Activated naive CD4-positive, alpha-beta T cell treated with anti-CD3 and anti-CD28 coated beads, Interleukin-2, amount 50 U/mL, for 24 hours (primary cell): ENCODE results near the gene GPR35.

Experiments
- H3K27ac Mint-ChIP-seq: one replicate; pipeline ENCODE4 v1.8.0; 2021; ENCODE audit warnings: mild to moderate bottlenecking, mixed read lengths
- H3K27me3 Mint-ChIP-seq: one replicate; pipeline ENCODE4 v1.8.0; 2021; ENCODE audit warnings: mixed read lengths
- H3K36me3 Mint-ChIP-seq: one replicate; pipeline ENCODE4 v1.8.0; 2021; ENCODE audit warnings: mixed read lengths
- H3K4me1 Mint-ChIP-seq: one replicate; pipeline ENCODE4 v1.8.0; 2021; ENCODE audit warnings: mixed read lengths
- H3K4me3 Mint-ChIP-seq: one replicate; pipeline ENCODE4 v1.8.0; 2021; ENCODE audit warnings: mild to moderate bottlenecking, mixed read lengths
- H3K9me3 Mint-ChIP-seq: one replicate; pipeline ENCODE4 v1.8.0; 2021; ENCODE audit warnings: mixed read lengths

Gene GPR35

GRCh38 chr2:240596080-240596460 lies 29.2 kb upstream of the GPR35 start:
- no peak overlapping the region for H3K27ac Mint-ChIP-seq
- no peaks in the 10 kb centered on the region for H3K36me3 Mint-ChIP-seq
- H3K27me3 Mint-ChIP-seq, result no peaks in the 10 kb centered on the region
- H3K4me1 Mint-ChIP-seq, result no peaks in the 10 kb centered on the region
- H3K4me3 Mint-ChIP-seq, result no peak overlapping the region
- no peaks in the 10 kb centered on the region for H3K9me3 Mint-ChIP-seq

GRCh38 chr2:240596491-240596931 lies 28.8 kb upstream of the GPR35 start:
- no peaks in the 10 kb centered on the region for H3K9me3 Mint-ChIP-seq
- no peaks in the 10 kb centered on the region for H3K27me3 Mint-ChIP-seq
- no peak overlapping the region for H3K27ac Mint-ChIP-seq
- no peak overlapping the region for H3K4me3 Mint-ChIP-seq
- no peaks in the 10 kb centered on the region for H3K4me1 Mint-ChIP-seq
- H3K36me3 Mint-ChIP-seq, result no peaks in the 10 kb centered on the region

- Mint-ChIP-seq H3K27me3 (no peaks in the 10 kb centered on the region), H3K4me3 (no peak overlapping the region), H3K9me3 (no peaks in the 10 kb centered on the region), H3K36me3 (no peaks in the 10 kb centered on the region), H3K27ac (no peak overlapping the region), H3K4me1 (no peaks in the 10 kb centered on the region)
Measured at GRCh38 chr2:240597054-240597418, 28.2 kb upstream of the GPR35 start.

GRCh38 chr2:240597419-240598181 lies 27.7 kb upstream of the GPR35 start:
- H3K27ac Mint-ChIP-seq, result no peak overlapping the region
- H3K9me3 Mint-ChIP-seq, result no peaks in the 10 kb centered on the region
- H3K4me3 Mint-ChIP-seq, result no peak overlapping the region
- H3K36me3 Mint-ChIP-seq, result no peaks in the 10 kb centered on the region
- no peaks in the 10 kb centered on the region for H3K27me3 Mint-ChIP-seq
- no peaks in the 10 kb centered on the region for H3K4me1 Mint-ChIP-seq

GRCh38 chr2:240598311-240598911 lies 26.9 kb upstream of the GPR35 start:
- Mint-ChIP-seq H3K36me3 (no peaks in the 10 kb centered on the region), H3K9me3 (no peaks in the 10 kb centered on the region), H3K27ac (no peak overlapping the region), H3K27me3 (no peaks in the 10 kb centered on the region), H3K4me3 (no peak overlapping the region), H3K4me1 (no peaks in the 10 kb centered on the region)

GRCh38 chr2:240599141-240599583 lies 26.1 kb upstream of the GPR35 start:
- no peaks in the 10 kb centered on the region for H3K36me3 Mint-ChIP-seq
- H3K4me3 Mint-ChIP-seq, result no peak overlapping the region
- H3K27ac Mint-ChIP-seq, result no peak overlapping the region
- H3K27me3 Mint-ChIP-seq, result no peaks in the 10 kb centered on the region
- no peaks in the 10 kb centered on the region for H3K4me1 Mint-ChIP-seq
- no peaks in the 10 kb centered on the region for H3K9me3 Mint-ChIP-seq

- H3K27me3 Mint-ChIP-seq, result no peaks in the 10 kb centered on the region
- no peak overlapping the region for H3K4me3 Mint-ChIP-seq
- H3K27ac Mint-ChIP-seq, result no peak overlapping the region
- no peaks in the 10 kb centered on the region for H3K4me1 Mint-ChIP-seq
- H3K36me3 Mint-ChIP-seq, result no peaks in the 10 kb centered on the region
- no peaks in the 10 kb centered on the region for H3K9me3 Mint-ChIP-seq
Measured at GRCh38 chr2:240600451-240600961, 24.8 kb upstream of the GPR35 start.

- no peaks in the 10 kb centered on the region for H3K4me1 Mint-ChIP-seq
Measured at GRCh38 chr2:240601061-240601830, 24.0 kb upstream of the GPR35 start.

GRCh38 chr2:240601831-240602160 lies 23.5 kb upstream of the GPR35 start:
- Mint-ChIP-seq H3K4me3 (no peak overlapping the region), H3K4me1 (no peaks in the 10 kb centered on the region), H3K27me3 (no peaks in the 10 kb centered on the region), H3K36me3 (no peaks in the 10 kb centered on the region), H3K27ac (no peak overlapping the region), H3K9me3 (no peaks in the 10 kb centered on the region)

More at GRCh38 chr2:240601061-240601830, 24.0 kb upstream of the GPR35 start:
- H3K4me3 Mint-ChIP-seq, result no peak overlapping the region
- H3K36me3 Mint-ChIP-seq, result no peaks in the 10 kb centered on the region
- no peaks in the 10 kb centered on the region for H3K9me3 Mint-ChIP-seq
- no peaks in the 10 kb centered on the region for H3K27me3 Mint-ChIP-seq
- no peak overlapping the region for H3K27ac Mint-ChIP-seq

GRCh38 chr2:240602266-240603050 lies 22.8 kb upstream of the GPR35 start:
- no peaks in the 10 kb centered on the region for H3K27me3 Mint-ChIP-seq
- no peak overlapping the region for H3K27ac Mint-ChIP-seq
- no peaks in the 10 kb centered on the region for H3K4me1 Mint-ChIP-seq
- no peaks in the 10 kb centered on the region for H3K9me3 Mint-ChIP-seq
- H3K36me3 Mint-ChIP-seq, result no peaks in the 10 kb centered on the region
- H3K4me3 Mint-ChIP-seq, result no peak overlapping the region

GRCh38 chr2:240603081-240603835 lies 22.0 kb upstream of the GPR35 start:
- Mint-ChIP-seq H3K9me3 (no peaks in the 10 kb centered on the region), H3K36me3 (no peaks in the 10 kb centered on the region), H3K4me1 (no peaks in the 10 kb centered on the region), H3K27ac (no peak overlapping the region), H3K4me3 (no peak overlapping the region), H3K27me3 (no peaks in the 10 kb centered on the region)

GRCh38 chr2:240603846-240604245 lies 21.4 kb upstream of the GPR35 start:
- no peaks in the 10 kb centered on the region for H3K27me3 Mint-ChIP-seq
- H3K4me3 Mint-ChIP-seq, result no peak overlapping the region
- H3K27ac Mint-ChIP-seq, result no peak overlapping the region
- H3K36me3 Mint-ChIP-seq, result no peaks in the 10 kb centered on the region
- no peaks in the 10 kb centered on the region for H3K9me3 Mint-ChIP-seq
- H3K4me1 Mint-ChIP-seq, result no peaks in the 10 kb centered on the region

- no peak overlapping the region for H3K27ac Mint-ChIP-seq
Measured at GRCh38 chr2:240604291-240604938, 20.9 kb upstream of the GPR35 start.

GRCh38 chr2:240604939-240605716 lies 20.2 kb upstream of the GPR35 start:
- Mint-ChIP-seq H3K9me3 (no peaks in the 10 kb centered on the region), H3K27ac (no peak overlapping the region), H3K36me3 (no peaks in the 10 kb centered on the region), H3K4me1 (no peaks in the 10 kb centered on the region), H3K27me3 (no peaks in the 10 kb centered on the region), H3K4me3 (no peak overlapping the region)

More at GRCh38 chr2:240604291-240604938, 20.9 kb upstream of the GPR35 start:
- Mint-ChIP-seq H3K36me3 (no peaks in the 10 kb centered on the region), H3K27me3 (no peaks in the 10 kb centered on the region), H3K4me3 (no peak overlapping the region), H3K9me3 (no peaks in the 10 kb centered on the region), H3K4me1 (no peaks in the 10 kb centered on the region)
